ENCODE measurements around the gene ESR1.
"Not testable (repeated sequence)": the region's sequence is repeated elsewhere in the genome, so short reads cannot be mapped to it uniquely, and the experiment has no call there.

The ESR1 gene

GRCh38 chr6:151899796-151900195, 92.3 kb downstream of the ESR1 start:
- not testable (repeated sequence) for DNase-seq

GRCh38 chr6:151900256-151900655, 92.8 kb downstream of the ESR1 start:
- DNase-seq = no peak

GRCh38 chr6:151901009-151901411, 93.5 kb downstream of the ESR1 start:
- no peak for DNase-seq

GRCh38 chr6:151904631-151905030, 97.1 kb downstream of the ESR1 start:
- DNase-seq = no peak

- DNase-seq = no peak
Measured at GRCh38 chr6:151905072-151905471, 97.6 kb downstream of the ESR1 start.

GRCh38 chr6:151905854-151906253, 98.4 kb downstream of the ESR1 start:
- no peak for DNase-seq

- no peak for DNase-seq
Measured at GRCh38 chr6:151911401-151911800, 103.9 kb downstream of the ESR1 start.

- no peak for DNase-seq
Measured at GRCh38 chr6:151914484-151914883, 107.0 kb downstream of the ESR1 start.

- no peak for DNase-seq
Measured at GRCh38 chr6:151916075-151916474, 108.6 kb downstream of the ESR1 start.

GRCh38 chr6:151916680-151917164, 109.2 kb downstream of the ESR1 start:
- no peak for DNase-seq

GRCh38 chr6:151917531-151918329, 110.2 kb downstream of the ESR1 start:
- DNase-seq = no peak

- no peak for DNase-seq
Measured at GRCh38 chr6:151940307-151940706, 132.8 kb downstream of the ESR1 start.

- DNase-seq = no peak
Measured at GRCh38 chr6:151948002-151948743, 140.7 kb downstream of the ESR1 start.

GRCh38 chr6:151958332-151958731, 150.8 kb downstream of the ESR1 start:
- no peak for DNase-seq

- DNase-seq = no peak
Measured at GRCh38 chr6:151959086-151959485, 151.6 kb downstream of the ESR1 start.

- no peak for DNase-seq
Measured at GRCh38 chr6:151961809-151962208, 154.3 kb downstream of the ESR1 start.

GRCh38 chr6:151962246-151962846, 154.9 kb downstream of the ESR1 start:
- no peak for DNase-seq

GRCh38 chr6:151963001-151963400, 155.5 kb downstream of the ESR1 start:
- no peak for DNase-seq

GRCh38 chr6:151964412-151964811, 156.9 kb downstream of the ESR1 start:
- DNase-seq = not testable (repeated sequence)

GRCh38 chr6:151974061-151974617, 166.7 kb downstream of the ESR1 start:
- no peak for DNase-seq

GRCh38 chr6:151975795-151976194, 168.3 kb downstream of the ESR1 start:
- no peak for DNase-seq

- DNase-seq = not testable (repeated sequence)
Measured at GRCh38 chr6:151988199-151988598, 180.7 kb downstream of the ESR1 start.

- no peak for DNase-seq
Measured at GRCh38 chr6:151992091-151992490, 184.6 kb downstream of the ESR1 start.
